GM10266 (cell line): ENCODE results near the gene GADD45G.

ENCODE experiments used
- DNase-seq: peaks from one replicate; pipeline ENCODE4 v3.0.0; 2012; ENCODE audit errors: extremely low spot score
- TF ChIP-seq, protein P1 (sequence below): IDR thresholded peaks from 2 replicates; pipeline ENCODE4 v1.5.1; 2012; ENCODE audit warnings: mild to moderate bottlenecking, low read depth; ENCODE audit not compliant: control insufficient read depth, insufficient read depth; ENCODE audit errors: missing control alignments

Gene GADD45G

DNA sequence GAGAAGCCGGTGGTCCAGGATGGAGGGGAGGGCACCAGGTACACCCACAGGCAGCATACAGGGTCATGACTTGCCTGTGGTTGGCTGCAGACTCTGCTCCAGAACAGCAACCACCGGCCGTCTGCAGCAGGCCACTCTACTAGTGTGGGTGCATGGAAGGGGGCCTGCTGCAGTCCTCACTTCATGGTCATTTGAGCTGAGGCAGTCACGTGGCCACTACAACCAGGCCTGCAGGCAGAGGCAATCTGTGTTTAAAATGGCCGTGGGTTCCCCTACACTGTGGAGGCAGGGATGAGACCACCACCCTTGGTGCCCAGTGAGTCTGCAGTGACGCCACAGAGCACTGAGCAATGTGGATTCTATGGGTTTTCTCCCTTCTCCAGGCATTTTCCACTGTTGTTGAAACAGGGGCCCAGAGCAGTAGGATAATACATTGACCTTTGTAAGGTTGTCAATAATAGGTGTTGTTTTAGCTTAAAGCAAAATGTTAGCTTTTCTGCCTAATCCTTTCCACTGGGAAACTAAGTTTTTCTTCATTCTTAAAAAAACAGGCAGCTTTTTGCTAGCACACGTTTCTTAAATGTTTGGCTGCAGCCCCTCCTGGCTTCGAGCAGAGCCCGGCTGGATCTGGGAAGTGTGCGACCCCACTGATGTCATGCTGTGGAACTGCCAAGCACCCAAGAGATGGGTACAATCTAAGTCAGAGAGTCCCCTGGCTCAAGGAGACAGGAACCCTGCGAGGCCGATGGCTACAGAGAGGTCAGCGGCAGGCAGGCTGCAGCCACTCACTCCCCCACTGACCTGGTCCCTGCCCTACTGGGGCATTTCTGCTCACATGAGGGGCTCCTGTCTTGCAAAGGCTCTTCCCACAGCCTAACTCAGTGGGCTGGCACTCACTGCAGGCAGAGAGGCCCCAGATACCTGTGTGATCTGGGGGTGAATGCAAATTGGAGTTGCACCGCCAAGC is 21.2 kb downstream of the GADD45G start:
- no peak for DNase-seq
- TF ChIP-seq, protein P1, sequence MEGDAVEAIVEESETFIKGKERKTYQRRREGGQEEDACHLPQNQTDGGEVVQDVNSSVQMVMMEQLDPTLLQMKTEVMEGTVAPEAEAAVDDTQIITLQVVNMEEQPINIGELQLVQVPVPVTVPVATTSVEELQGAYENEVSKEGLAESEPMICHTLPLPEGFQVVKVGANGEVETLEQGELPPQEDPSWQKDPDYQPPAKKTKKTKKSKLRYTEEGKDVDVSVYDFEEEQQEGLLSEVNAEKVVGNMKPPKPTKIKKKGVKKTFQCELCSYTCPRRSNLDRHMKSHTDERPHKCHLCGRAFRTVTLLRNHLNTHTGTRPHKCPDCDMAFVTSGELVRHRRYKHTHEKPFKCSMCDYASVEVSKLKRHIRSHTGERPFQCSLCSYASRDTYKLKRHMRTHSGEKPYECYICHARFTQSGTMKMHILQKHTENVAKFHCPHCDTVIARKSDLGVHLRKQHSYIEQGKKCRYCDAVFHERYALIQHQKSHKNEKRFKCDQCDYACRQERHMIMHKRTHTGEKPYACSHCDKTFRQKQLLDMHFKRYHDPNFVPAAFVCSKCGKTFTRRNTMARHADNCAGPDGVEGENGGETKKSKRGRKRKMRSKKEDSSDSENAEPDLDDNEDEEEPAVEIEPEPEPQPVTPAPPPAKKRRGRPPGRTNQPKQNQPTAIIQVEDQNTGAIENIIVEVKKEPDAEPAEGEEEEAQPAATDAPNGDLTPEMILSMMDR: no peak

DNA sequence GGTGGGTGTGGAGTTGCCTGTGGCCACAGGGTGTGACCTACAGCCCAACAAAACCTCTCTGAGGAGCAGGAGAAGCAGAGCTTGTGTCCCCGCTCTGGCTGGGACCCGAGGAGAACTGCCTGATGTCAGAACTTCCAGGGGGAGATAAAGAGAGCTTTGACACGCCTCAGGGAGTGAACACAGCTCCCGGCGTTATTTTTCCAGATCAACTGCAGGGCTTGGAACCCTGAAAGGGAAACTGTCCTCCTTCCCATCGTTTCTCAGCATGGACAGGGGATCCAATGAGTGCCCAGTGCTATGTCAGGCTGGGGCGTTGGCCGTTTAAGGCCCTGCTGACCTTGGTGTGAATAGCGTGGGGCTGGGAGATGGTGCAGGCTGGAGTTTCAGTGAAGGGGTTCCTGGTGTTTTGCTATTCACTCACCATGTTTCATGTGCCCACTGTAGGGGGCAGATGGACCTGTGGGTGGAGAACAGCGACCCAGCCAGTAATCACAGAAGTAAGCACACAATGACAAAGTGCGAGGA is 22.0 kb downstream of the GADD45G start:
- no peak for DNase-seq
- TF ChIP-seq, protein P1: no peak

DNA sequence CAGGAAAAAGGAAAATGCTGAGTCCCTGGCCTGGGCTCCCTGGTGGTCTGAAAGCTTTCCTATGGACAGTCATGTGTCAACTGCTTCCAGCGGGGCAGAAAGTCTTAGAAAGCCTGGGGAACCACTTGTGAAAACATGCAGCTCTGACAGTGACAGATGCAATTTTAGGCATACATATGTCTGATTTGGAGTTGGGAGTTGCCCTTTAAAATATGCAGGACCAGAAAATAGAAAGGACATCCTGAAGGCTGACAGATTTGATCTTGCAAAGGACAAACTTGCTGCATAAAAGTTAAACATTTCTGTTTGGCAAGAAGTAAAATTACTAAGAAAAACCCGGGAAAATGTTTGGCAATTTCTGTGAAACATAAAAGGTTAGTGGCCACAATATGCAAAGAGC is 23.8 kb downstream of the GADD45G start:
- DNase-seq: no peak

DNA sequence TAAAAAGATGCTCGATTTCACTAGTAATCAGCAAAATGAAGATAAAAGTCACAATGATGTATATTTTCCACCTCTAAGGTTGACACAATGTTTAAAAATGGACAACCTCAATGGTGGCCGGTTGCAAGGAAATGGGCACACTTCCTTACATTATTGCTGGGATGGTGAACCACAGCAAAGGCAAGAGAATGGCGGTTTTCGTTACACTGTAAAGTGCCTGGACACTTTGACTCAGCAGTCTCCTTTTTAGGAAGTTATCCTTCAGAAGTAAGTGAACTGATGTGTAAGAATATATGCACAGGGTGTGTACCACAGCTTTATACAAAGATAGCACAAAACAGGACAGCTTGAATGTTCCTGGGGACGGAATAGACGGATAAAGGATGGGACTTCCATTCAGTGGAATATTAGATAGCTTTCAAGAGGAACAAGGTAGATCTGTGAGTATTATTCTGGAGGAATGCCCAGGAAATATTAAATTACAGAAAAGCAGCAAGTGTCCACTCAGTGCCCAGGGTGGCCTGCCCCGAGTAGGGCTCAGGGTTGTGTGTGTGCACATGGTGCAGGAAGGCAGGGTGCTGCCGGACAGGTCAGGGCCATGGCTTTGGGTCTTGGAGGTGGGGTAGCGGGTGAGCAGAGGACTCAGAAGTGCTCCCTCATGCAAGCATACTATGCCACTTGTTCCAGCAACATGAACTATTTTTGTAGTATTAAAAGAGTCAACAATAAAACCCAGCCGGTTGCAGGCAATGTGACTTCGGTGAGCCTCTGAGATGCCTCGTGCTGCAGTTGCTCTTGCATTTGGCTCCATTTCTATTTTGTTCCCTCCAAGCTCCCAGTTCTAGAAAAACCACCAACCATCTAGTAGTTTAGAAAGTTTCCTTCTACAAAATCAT is 24.5 kb downstream of the GADD45G start:
- TF ChIP-seq, protein P1: no peak
- DNase-seq: no peak

More for the DNA sequence above, 23.8 kb downstream of the GADD45G start:
- TF ChIP-seq, protein P1: no peak

DNA sequence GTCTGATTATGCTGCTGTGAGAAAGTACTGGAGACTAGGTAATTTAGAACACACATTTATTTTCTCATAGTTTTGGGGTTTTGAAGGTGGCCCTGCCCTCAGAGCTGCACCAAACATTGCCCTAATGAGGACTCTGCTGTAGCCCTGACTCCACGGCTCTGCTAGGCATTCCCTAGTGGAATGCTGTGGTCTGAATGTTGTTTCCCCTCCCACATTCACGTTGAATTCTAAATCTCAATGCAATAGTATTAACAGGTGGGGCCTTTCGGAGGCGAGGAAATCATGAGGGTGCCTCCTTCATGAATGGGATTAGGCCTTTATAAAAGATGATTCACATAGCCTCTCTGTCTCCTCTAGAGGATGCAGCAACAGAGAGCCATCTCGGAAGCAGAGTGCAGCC is 25.7 kb downstream of the GADD45G start:
- DNase-seq: no peak
- TF ChIP-seq, protein P1: no peak

DNA sequence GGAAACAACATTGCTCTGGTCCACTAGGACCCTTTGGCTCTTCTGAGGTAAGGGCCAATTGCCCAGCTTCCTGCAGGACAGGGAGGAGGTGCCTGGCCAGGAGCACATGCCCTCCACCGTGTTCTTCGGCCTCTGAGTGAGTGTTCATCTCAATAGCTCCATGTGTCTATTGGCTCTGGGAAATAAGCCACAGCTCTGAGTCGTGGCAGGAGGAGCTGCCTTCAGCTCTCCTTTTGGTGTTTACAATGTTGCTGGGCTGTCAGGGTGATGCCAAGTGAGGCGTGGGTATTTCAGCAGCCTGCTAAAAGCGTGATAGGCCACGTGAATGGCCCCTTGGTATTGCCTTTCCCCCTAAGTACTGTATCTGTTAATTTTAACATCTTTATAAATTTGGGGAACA is 26.6 kb downstream of the GADD45G start:
- TF ChIP-seq, protein P1: no peak
- DNase-seq: no peak
